TTC549 (cell line): ENCODE measurements around the gene RNF208.

Experiments used
- FAIRE-seq: peaks from 2 replicates; lab custom pipeline; 2012; peaks lifted over from hg19 to GRCh38; lab: Jason Lieb, UNC

The RNF208 gene

GRCh38 chr9:137189297-137190295 is 32.4 kb downstream of the RNF208 start:
- FAIRE-seq: no peak

GRCh38 chr9:137188490-137189296 is 33.3 kb downstream of the RNF208 start, which contains the start of the genes ANAPC2 and SSNA1:
TSS of gene ANAPC2 (minus strand) at chr9:137188560. CDS start at chr9:137188532, 28 bp downstream.
TSS of gene SSNA1 (plus strand) at chr9:137188676. CDS start at chr9:137188727, 51 bp downstream.
- FAIRE-seq: no peak

DNA sequence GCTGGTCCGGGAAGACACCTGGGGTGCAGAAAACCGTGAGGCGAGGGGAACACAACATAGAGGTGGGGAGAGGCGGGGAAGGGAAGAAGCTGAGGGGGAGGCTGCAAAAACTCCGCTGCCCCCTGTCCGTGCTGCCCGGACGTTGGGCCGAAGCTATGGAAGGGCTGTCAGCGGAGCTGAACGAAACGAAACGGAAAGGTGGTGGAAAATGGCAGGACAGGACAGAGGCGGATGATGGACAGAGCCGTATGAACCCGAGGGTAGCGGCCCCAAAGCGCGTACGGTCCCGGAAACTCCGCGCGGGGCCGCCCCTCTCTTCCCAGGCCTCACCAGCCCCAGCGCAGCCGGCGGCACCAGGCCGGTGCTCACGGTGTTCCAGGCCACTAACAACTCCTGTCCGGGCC is 34.0 kb downstream of the RNF208 start:
- no peak for FAIRE-seq

DNA sequence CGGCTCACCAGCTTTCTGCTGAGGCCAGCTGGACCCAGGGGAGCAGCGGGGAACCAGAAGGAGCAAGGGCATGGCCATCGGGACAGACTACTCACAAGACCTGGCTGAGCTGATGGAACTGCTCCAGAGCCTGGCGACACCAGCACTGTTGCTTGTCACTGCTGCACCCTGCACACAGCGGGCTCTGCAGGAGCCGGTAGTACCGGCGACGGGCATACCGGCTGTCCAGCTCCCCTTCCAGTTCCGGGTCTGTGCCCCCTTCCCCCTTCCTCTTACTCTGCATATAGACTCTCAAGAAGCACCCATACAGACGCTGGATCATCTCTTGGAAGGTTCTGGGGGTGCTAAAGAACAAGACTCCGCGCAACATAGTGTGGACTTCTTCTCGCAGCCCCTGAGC is 34.7 kb downstream of the RNF208 start:
- no peak for FAIRE-seq

DNA sequence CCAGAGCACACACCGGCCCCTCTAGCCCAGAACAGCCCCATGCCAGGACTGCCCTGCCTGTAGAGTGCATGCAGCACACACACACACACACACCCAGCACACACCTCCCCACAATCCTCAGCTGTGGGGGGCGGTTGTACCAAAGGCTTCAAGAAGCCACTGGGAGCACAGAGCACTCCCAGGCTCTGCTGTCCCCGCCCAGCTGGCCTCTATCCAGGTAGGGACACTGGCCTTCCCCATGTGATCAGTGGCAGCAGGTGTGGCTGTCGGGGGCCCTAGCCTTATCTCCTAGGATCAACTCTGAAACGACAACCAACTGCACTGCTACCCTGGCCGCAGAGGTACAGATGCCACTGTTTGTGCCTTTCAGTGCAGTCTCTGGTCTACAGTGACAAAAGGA is 35.7 kb downstream of the RNF208 start:
- FAIRE-seq: no peak

DNA sequence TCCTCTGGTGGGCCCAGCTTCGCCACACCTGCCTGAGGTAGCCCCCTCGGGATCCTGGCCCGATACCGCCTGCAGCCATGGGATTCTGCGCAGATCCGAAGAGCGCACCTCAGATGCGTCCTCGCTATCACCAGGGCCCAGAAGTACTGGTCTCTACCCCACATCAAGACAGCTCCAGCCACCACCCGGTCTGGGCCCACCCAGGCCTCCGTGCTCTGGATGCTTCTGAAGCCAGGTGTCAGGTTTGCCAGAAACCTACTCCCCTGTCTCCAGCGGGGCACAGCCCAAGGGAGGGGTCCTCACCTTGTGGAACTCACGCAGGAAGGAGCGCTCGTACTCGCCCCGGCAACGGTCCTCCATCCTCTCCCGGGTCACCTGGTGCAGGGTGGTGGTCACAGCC is 36.1 kb downstream of the RNF208 start:
- FAIRE-seq: no peak

- FAIRE-seq: no peak
Observed at GRCh38 chr9:137184881-137185660, 37.0 kb downstream of the RNF208 start.

- FAIRE-seq: no peak
Observed at GRCh38 chr9:137183980-137184595, 38.0 kb downstream of the RNF208 start.

DNA sequence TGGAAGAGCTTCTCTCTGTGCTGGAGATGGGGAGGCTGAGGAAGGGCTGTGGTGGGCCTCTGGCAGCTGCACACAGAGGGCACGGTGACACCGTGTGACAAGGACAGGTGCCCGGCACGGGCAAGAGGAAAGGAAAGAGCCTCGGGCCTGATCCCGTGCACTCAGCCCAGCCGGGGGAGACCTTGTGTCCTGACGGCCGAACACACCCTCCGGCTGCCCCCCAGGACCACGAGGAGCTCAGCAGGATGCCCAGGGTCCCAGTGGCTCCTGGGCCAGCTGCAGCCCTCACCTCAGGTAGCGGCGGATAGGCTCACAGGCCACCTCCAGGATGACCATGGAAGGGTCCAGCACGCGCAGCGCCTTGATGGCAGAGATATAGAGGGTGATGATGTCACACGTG is 39.2 kb downstream of the RNF208 start:
- no peak for FAIRE-seq

DNA sequence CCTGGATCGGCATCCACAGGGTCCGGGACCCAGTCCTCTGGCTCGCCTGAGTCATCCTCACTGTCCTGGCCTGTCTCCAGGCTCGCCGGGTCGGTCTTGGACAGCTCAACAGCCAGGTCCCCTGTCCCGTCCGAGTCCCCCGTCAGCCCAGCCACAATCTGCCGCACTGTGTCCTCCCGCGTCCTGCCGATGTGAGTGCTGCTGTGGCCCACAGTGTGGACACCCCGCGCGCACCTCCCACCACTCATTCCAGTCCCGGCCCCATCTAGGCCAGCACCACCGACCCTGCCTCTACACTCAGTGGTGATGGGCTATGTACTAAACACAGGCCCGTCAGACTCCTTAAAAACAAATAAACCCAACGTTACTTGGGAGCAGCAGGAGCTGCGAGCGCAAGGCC is 40.4 kb downstream of the RNF208 start:
- no peak for FAIRE-seq

DNA sequence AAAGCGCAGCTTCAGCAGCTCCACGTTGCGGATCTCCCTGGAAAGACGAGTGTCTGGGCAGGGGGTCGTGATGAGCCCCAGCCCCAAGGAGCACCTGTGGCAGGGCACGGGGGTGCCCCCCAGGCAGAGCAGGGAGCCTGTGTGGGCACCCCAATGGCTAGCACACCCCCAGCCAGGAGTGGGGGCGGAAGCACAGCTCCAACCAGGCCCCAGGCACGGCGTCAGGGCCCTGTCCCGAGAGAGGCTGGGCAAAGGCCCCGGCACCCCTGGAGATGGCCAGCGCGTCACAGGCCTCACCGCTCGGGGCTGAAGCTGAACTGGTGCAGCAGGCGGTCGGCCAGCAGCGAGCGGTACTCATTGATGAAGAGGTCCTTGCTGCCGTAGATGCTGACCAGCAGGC is 41.5 kb downstream of the RNF208 start:
- FAIRE-seq: no peak

- FAIRE-seq: no peak
Observed at GRCh38 chr9:137179761-137180160, 42.3 kb downstream of the RNF208 start.

DNA sequence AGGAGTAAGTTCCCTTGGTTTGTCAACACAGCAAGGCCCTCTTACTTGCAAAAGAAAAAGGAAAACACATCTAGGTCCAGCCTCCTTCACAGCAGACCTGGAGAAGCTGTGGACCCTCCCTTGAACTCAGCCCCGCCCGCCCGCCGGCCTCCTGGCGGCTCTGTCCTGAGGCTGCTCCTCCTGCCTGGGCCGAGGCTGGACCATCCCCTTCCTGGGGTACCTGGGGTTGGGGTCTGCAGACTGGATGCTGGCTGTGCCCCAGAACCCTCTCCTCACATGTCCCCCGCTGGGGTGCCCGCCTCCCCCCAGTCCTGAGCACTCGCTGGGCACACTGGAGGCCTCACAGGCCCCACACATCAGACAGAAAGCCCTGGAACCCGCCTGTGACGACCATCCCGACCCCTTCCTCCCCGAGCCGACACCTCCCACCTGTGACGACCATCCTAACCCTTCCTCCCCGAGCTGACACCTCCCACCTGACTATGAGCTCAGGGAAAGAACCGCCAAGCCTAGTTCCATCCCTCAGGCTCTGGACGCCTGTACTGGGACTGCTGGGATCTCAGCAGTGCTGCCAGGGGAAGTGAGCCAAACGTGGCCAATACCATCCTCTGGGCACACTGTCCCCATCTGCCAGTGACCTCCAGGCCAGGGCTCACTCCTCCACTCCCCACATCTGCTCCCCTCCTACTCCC is 43.0 kb downstream of the RNF208 start:
- no peak for FAIRE-seq

- FAIRE-seq: no peak
Observed at GRCh38 chr9:137178201-137178938, 43.7 kb downstream of the RNF208 start.

- FAIRE-seq: no peak
Observed at GRCh38 chr9:137176302-137177182, 45.5 kb downstream of the RNF208 start.

DNA sequence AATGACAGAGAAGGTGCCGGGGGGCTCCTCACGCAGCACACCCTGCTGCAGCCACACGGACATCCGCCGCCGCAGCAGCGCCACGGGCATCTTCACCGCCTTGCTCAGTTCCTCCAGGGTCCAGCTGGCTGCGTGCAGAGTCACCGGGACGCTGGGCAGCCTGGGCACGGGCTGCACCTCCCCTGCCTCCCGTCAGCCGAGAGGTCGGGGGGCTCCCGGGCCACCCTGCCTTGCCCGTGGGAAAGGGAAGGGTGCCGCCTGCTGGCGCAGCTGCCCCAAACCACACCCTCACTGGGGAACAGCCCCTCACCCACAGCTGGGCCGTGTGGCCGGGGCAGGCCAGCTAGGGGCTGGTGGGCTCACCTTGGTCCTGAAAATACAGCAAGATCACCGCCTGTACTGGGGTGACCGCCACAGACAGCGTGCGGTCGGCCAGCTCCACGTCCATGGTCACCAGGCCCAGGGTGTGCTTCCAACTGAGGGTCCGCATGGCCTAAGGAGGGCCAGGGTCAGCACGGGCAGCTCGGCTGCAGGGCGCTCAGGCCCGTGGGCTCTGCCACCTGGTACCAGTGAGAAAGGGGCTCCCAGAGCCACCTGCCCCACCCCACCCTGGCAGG is 46.6 kb downstream of the RNF208 start:
- no peak for FAIRE-seq

GRCh38 chr9:137174722-137175293 is 47.2 kb downstream of the RNF208 start:
- FAIRE-seq: no peak
